ENCODE data around the gene MVD.

DNA sequence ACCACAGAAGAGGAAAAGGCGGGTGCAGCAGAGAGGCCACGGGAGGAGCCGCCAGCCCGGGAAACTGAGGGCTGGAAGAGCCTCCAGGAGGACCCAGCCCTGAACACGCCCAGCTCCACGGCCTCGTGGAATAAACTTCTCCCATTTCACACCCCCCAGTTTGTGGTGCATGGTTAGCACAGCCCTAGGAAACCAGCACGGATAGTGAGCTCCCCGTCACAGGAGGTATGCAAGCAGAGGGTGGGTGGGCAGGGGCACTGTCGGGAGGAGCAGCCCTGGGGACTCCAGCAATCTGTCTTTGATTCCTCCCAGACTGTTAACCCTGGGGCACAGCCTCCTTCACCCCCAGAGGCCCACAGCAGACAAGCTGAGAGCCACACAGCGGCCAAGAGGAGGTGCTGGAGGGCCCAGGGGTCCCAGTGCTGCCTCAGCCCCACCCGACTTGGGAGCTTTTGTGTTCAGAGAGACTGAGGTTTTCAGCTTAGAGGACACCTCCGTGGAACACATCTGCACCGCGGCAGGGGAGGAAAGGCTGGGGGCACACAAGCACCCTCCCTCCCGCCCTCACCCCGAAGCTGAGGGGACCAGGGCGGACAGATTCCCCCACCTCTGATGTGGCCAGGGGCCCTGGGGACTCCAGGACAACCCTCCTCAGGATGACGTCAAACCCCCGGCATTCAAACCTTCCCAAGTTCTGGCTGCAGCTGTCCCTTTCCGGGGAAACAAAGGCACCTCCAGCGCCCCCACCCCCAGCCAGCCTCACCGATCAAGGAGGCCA lies 26.2 kb downstream of the MVD start:
- TF ChIP-seq, protein P1, sequence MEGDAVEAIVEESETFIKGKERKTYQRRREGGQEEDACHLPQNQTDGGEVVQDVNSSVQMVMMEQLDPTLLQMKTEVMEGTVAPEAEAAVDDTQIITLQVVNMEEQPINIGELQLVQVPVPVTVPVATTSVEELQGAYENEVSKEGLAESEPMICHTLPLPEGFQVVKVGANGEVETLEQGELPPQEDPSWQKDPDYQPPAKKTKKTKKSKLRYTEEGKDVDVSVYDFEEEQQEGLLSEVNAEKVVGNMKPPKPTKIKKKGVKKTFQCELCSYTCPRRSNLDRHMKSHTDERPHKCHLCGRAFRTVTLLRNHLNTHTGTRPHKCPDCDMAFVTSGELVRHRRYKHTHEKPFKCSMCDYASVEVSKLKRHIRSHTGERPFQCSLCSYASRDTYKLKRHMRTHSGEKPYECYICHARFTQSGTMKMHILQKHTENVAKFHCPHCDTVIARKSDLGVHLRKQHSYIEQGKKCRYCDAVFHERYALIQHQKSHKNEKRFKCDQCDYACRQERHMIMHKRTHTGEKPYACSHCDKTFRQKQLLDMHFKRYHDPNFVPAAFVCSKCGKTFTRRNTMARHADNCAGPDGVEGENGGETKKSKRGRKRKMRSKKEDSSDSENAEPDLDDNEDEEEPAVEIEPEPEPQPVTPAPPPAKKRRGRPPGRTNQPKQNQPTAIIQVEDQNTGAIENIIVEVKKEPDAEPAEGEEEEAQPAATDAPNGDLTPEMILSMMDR (IDR thresholded peaks at IDR 0.05): no peak
- no peak for TF ChIP-seq ZFX (IDR thresholded peaks at IDR 0.05; ENCODE audit: borderline replicate concordance)
